OCI-LY1 (cell line): ENCODE measurements around the gene SP100.

Experiments used
- H2AFZ ChIP-seq: fragments of 200-600 bp; sonication (generic), shearing (Covaris generic); 2 replicates; pipeline ENCODE4 v1.6.0; 2014; ENCODE audit warnings: antibody characterized with exemption, mild to moderate bottlenecking, low read length
- H3F3A ChIP-seq: fragments of 200-600 bp; sonication (generic), shearing (Covaris generic); 2 replicates; pipeline ENCODE4 v1.6.0; 2014; ENCODE audit warnings: mild to moderate bottlenecking, antibody characterized with exemption, low read length, moderate library complexity; ENCODE audit not compliant: insufficient read depth
- H3K27ac ChIP-seq: fragments of 200-600 bp; sonication (generic); 2 replicates; pipeline ENCODE4 v1.5.1; 2014; ENCODE audit warnings: low read length, mixed run types, mild to moderate bottlenecking, low read depth; ENCODE audit not compliant: poor library complexity, severe bottlenecking
- H3K27me3 ChIP-seq: fragments of 200-600 bp; sonication (generic); 2 replicates; pipeline ENCODE4 v1.6.0; 2014; ENCODE audit warnings: antibody characterized with exemption, mild to moderate bottlenecking, low read length, moderate library complexity; ENCODE audit not compliant: insufficient read depth
- H3K36me3 ChIP-seq: fragments of 200-600 bp; sonication (generic); 2 replicates; pipeline ENCODE4 v1.6.1; 2014; ENCODE audit warnings: mild to moderate bottlenecking, antibody characterized with exemption, low read length, moderate library complexity, mixed read lengths; ENCODE audit not compliant: insufficient read depth
- H3K4me1 ChIP-seq: fragments of 200-600 bp; sonication (generic); 2 replicates; pipeline ENCODE4 v1.5.1; 2014; ENCODE audit warnings: mild to moderate bottlenecking, low read length, moderate library complexity; ENCODE audit not compliant: insufficient read depth, severe bottlenecking
- H3K4me2 ChIP-seq: fragments of 200-600 bp; sonication (generic), shearing (Covaris generic); 2 replicates; pipeline ENCODE4 v1.6.1; 2014; ENCODE audit warnings: low read length
- H3K4me3 ChIP-seq: fragments of 200-600 bp; sonication (generic); 2 replicates; pipeline ENCODE4 v1.5.1; 2014; ENCODE audit warnings: low read length, low read depth, mild to moderate bottlenecking, mixed read lengths; ENCODE audit not compliant: poor library complexity, severe bottlenecking
- H3K79me2 ChIP-seq: fragments of 200-600 bp; shearing (Covaris generic); 2 replicates; pipeline ENCODE4 v1.6.1; 2016; ENCODE audit warnings: mixed run types, low read length, mixed read lengths; ENCODE audit not compliant: insufficient read depth
- H3K9ac ChIP-seq: fragments of 200-600 bp; sonication (generic), shearing (Covaris generic); 2 replicates; pipeline ENCODE4 v1.6.1; 2014; ENCODE audit warnings: mild to moderate bottlenecking, low read length, mixed read lengths
- H3K9me2 ChIP-seq: fragments of 200-600 bp; sonication (generic), shearing (Covaris generic); 2 replicates; pipeline ENCODE4 v1.6.1; 2014; ENCODE audit warnings: low read depth, mild to moderate bottlenecking, low read length, mixed read lengths
- H3K9me3 ChIP-seq: fragments of 200-600 bp; shearing (Covaris generic); 2 replicates; pipeline ENCODE4 v1.6.1; 2014; ENCODE audit warnings: low read length, mixed read lengths
- H4K20me1 ChIP-seq: fragments of 200-600 bp; sonication (generic), shearing (Covaris generic); 2 replicates; pipeline ENCODE4 v1.6.0; 2016; ENCODE audit warnings: mild to moderate bottlenecking, low read length; ENCODE audit not compliant: insufficient read depth
- EZH2 ChIP-seq: fragments of 200-600 bp; sonication (generic), shearing (Covaris generic); IDR thresholded peaks from 2 replicates; pipeline ENCODE4 v1.8.0; 2017; ENCODE audit warnings: borderline replicate concordance, mixed run types, mild to moderate bottlenecking, antibody characterized with exemption, low read length, moderate library complexity, mixed read lengths
- TF ChIP-seq, protein P1 (sequence below): fragments of 200-600 bp; sonication (generic), shearing (Covaris generic); IDR thresholded peaks from 2 replicates; pipeline ENCODE4 v1.5.1; 2017; ENCODE audit warnings: mild to moderate bottlenecking, antibody characterized with exemption, low read length, moderate library complexity, mixed read lengths

SP100 gene

GRCh38 chr2:230583581-230583980 lies 167.6 kb downstream of the SP100 start:
- Histone ChIP-seq H3K27me3 (no peaks in the 10 kb centered on the region), H3K79me2 (no peaks in the 10 kb centered on the region), H2AFZ (no peak overlapping the region), H3F3A (no peaks in the 10 kb centered on the region), H3K9ac (no peak overlapping the region), H3K27ac (no peak overlapping the region), H3K9me2 (no peaks in the 10 kb centered on the region), H4K20me1 (no peaks in the 10 kb centered on the region), H3K9me3 (no peaks in the 10 kb centered on the region), H3K4me1 (peaks cover 10% of the 10 kb centered on the region), H3K36me3 (no peaks in the 10 kb centered on the region), H3K4me3 (no peak overlapping the region), H3K4me2 (no peak overlapping the region)
- TF ChIP-seq EZH2: no peak
- TF ChIP-seq, protein P1, sequence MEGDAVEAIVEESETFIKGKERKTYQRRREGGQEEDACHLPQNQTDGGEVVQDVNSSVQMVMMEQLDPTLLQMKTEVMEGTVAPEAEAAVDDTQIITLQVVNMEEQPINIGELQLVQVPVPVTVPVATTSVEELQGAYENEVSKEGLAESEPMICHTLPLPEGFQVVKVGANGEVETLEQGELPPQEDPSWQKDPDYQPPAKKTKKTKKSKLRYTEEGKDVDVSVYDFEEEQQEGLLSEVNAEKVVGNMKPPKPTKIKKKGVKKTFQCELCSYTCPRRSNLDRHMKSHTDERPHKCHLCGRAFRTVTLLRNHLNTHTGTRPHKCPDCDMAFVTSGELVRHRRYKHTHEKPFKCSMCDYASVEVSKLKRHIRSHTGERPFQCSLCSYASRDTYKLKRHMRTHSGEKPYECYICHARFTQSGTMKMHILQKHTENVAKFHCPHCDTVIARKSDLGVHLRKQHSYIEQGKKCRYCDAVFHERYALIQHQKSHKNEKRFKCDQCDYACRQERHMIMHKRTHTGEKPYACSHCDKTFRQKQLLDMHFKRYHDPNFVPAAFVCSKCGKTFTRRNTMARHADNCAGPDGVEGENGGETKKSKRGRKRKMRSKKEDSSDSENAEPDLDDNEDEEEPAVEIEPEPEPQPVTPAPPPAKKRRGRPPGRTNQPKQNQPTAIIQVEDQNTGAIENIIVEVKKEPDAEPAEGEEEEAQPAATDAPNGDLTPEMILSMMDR: no peak

GRCh38 chr2:230586328-230586982 lies 170.5 kb downstream of the SP100 start:
- Histone ChIP-seq H3K27ac (no peak overlapping the region), H4K20me1 (no peaks in the 10 kb centered on the region), H3K79me2 (no peaks in the 10 kb centered on the region), H2AFZ (no peak overlapping the region), H3K9me3 (no peaks in the 10 kb centered on the region), H3K4me3 (no peak overlapping the region), H3K27me3 (no peaks in the 10 kb centered on the region), H3K9ac (no peak overlapping the region), H3K4me1 (peaks cover 29% of the 10 kb centered on the region), H3K9me2 (no peaks in the 10 kb centered on the region), H3K36me3 (no peaks in the 10 kb centered on the region), H3K4me2 (no peak overlapping the region), H3F3A (no peaks in the 10 kb centered on the region)
- TF ChIP-seq, protein P1: no peak
- no peak for TF ChIP-seq EZH2

DNA sequence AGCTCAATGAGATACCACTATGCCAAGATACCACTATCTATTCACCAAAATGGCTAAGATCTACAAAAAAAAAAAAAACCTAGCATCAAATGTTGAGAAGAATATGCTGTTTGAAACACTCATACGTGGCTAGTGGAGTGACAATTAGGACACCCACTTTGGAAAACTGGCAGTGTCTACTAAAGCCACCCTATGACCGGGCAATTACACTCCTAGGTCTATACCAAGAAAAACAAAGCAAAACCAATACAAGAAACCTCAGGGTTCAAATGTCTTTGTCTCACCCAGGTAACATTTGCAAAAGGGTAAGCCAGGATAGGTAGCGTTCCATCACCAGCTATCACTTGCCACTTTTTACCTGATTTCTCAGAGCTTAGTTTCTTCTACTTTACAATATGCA lies 173.0 kb downstream of the SP100 start:
- Histone ChIP-seq H3K79me2 (no peaks in the 10 kb centered on the region), H3K27ac (peak overlapping the region; percentile 67), H4K20me1 (no peaks in the 10 kb centered on the region), H3F3A (no peaks in the 10 kb centered on the region), H3K4me3 (no peak overlapping the region), H3K9me3 (no peaks in the 10 kb centered on the region), H3K9me2 (no peaks in the 10 kb centered on the region), H2AFZ (0 out of 2 replicates have a peak overlapping the region, but pooled peaks have one; percentile 30), H3K27me3 (no peaks in the 10 kb centered on the region), H3K4me1 (peaks cover 29% of the 10 kb centered on the region), H3K9ac (no peak overlapping the region), H3K4me2 (peak overlapping the region; percentile 24; the same call in 1 of the 2 replicates), H3K36me3 (no peaks in the 10 kb centered on the region)
- TF ChIP-seq, protein P1: no peak
- TF ChIP-seq EZH2: no peak
